OCI-LY3 (cell line): ENCODE results near the gene ACO1.

Experiments used
- CTCF ChIP-seq: fragments of 200-600, 300-600 bp; sonication (generic); IDR thresholded peaks from 2 replicates; pipeline ENCODE4 v1.5.1; 2014; ENCODE audit warnings: antibody characterized with exemption, low read length, low read depth
- EZH2phosphoT487 ChIP-seq: fragments of 200-600 bp; shearing (Covaris generic); IDR thresholded peaks from 2 replicates; pipeline ENCODE4 v1.6.1; 2018; ENCODE audit warnings: antibody characterized with exemption, mixed run types, low read depth

- no peak for TF ChIP-seq CTCF
- no peak for TF ChIP-seq EZH2phosphoT487
These were observed 42.0 kb downstream of the ACO1 start for GRCh38 chr9:32426278-32426939.
